ENCODE measurements around the gene DBN1.

DBN1 gene

GRCh38 chr5:177459357-177459756 lies 14.1 kb downstream of the DBN1 start:
- TF ChIP-seq, protein P1, sequence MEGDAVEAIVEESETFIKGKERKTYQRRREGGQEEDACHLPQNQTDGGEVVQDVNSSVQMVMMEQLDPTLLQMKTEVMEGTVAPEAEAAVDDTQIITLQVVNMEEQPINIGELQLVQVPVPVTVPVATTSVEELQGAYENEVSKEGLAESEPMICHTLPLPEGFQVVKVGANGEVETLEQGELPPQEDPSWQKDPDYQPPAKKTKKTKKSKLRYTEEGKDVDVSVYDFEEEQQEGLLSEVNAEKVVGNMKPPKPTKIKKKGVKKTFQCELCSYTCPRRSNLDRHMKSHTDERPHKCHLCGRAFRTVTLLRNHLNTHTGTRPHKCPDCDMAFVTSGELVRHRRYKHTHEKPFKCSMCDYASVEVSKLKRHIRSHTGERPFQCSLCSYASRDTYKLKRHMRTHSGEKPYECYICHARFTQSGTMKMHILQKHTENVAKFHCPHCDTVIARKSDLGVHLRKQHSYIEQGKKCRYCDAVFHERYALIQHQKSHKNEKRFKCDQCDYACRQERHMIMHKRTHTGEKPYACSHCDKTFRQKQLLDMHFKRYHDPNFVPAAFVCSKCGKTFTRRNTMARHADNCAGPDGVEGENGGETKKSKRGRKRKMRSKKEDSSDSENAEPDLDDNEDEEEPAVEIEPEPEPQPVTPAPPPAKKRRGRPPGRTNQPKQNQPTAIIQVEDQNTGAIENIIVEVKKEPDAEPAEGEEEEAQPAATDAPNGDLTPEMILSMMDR (IDR thresholded peaks at IDR 0.05; ENCODE audit: low read depth, low read length, missing control alignments), result no peak
- H3K4me3 ChIP-seq (replicated peaks; ENCODE audit: low read depth, low read length), result no peak overlapping the region
- DNase-seq (ENCODE audit: extremely low read depth, low read depth), result no peak

GRCh38 chr5:177458912-177459350 lies 14.5 kb downstream of the DBN1 start:
- DNase-seq (ENCODE audit: extremely low read depth, low read depth), result no peak
- H3K4me3 ChIP-seq (replicated peaks; ENCODE audit: low read depth, low read length), result no peak overlapping the region
- TF ChIP-seq, protein P1 (IDR thresholded peaks at IDR 0.05; ENCODE audit: low read depth, low read length, missing control alignments), result no peak

DNA sequence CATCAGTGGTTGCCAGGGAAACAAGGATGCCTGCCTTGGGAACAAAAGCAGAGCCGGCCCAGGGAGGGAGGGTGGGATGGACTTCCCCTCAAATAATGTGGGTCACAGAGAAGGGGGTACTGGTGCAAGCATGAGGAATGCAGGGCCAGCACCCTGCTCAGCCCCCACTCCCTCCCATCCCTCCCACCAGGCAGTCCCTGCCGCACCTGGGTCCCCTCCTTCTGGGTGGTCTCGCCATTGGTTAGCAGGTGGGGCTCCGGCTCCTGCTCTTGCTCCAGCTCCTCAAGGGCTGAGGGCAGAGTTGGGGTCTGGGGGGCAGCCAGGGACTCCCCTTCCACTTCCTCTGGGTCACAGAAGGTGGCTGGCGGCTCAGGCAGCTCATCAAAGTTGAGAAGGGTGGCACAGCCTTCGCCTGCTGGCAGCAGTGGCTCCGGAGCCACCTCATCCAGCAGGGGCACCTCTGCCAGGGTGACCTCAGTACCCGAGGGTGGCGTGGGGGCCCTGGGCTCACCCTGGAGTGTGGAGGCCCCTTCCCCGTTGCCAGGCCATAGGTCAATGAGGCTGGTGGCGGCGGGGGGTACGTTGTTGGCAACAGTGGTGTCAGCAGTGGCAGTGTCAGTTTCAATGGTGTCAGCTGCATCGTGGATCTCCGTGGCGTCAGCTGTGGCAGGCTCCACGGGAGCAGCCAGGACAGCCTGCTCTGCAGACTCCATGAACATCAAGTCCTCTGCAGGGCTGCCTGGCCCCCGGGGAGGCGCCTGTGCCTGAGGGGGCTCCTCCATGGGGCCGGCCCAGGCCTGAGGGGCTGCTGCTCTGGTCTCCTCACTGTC lies 15.4 kb downstream of the DBN1 start:
- TF ChIP-seq, protein P1 (IDR thresholded peaks at IDR 0.05; ENCODE audit: low read depth, low read length, missing control alignments), result no peak
- DNase-seq (ENCODE audit: extremely low read depth, low read depth), result no peak
- no peak overlapping the region for H3K4me3 ChIP-seq (replicated peaks; ENCODE audit: low read depth, low read length)

DNA sequence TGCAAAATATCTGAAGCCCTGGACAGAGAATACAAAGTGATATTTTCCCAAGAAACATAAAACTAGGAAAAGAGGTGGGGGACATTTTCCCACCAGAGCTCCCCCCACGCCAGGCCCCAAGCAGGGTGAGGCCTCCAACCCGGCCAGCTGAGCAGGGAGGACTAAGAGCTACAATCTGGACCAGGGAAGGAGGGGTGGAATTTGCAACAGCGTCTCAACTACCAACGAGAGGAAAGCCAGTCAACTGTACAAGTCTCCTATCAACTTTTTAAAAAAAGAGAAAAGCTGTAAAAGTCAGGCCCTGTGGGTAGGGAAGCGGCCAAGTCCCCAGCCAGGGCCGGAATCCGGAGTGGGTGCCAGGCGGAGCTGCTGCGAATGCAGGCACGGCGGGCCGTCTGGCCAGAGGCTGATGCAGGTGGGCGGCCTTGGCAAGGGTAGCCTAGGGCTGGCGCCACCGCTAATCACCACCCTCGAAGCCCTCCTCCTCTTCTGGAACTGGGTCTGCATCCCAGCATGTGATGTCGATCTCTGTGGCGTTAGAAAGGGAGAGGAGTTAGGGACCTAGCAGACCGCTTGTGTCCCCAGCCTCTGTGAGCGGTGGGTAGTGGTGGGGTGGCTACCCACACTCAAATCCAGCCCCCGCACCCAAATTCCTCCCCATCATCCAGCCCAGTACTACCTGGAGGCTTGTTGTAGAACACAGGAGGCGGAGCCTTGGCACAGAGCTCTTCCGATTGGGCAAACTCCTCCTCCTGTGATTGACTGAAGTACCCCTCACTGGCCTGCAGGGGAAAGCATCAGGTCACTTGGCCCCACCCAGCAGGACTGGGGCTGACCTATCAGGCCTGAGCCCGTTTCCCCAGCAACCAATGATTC lies 16.2 kb downstream of the DBN1 start:
- TF ChIP-seq, protein P1 (IDR thresholded peaks at IDR 0.05; ENCODE audit: low read depth, low read length, missing control alignments), result peak; percentile 55
- no peak overlapping the region for H3K4me3 ChIP-seq (replicated peaks; ENCODE audit: low read depth, low read length)
- peak; percentile 95 for DNase-seq (ENCODE audit: extremely low read depth, low read depth)

- TF ChIP-seq, protein P1 (IDR thresholded peaks at IDR 0.05; ENCODE audit: low read depth, low read length, missing control alignments), result no peak
- no peak overlapping the region for H3K4me3 ChIP-seq (replicated peaks; ENCODE audit: low read depth, low read length)
- DNase-seq (ENCODE audit: extremely low read depth, low read depth), result no peak
These were observed 16.9 kb downstream of the DBN1 start for GRCh38 chr5:177456591-177456964.

GRCh38 chr5:177455661-177456590 lies 17.5 kb downstream of the DBN1 start:
- peak overlapping the region; percentile 45 for H3K4me3 ChIP-seq (replicated peaks; ENCODE audit: low read depth, low read length)
- TF ChIP-seq, protein P1 (IDR thresholded peaks at IDR 0.05; ENCODE audit: low read depth, low read length, missing control alignments), result peak; percentile 91
- no peak for DNase-seq (ENCODE audit: extremely low read depth, low read depth)
